ENCODE results near the gene CHI3L2. TPM values are rescaled to one million over a fixed set of nuclear protein-coding genes. Genes with fewer than 3 reads are reported as not detected.
A peak's percentile ranks its signal among the peaks of the same experiment; 100 is the strongest.

Gene CHI3L2
- total RNA-seq, 1 experiment from 2014 or later = not detected

- in situ Hi-C loops (cut with HindIII; ENCODE audit: low sequenced_read_pairs) = no loop called here
- DNase-seq (ENCODE audit: low spot score) = no peak
Measured at GRCh38 chr1:111279144-111279543, 51.6 kb downstream of the CHI3L2 start.

DNA sequence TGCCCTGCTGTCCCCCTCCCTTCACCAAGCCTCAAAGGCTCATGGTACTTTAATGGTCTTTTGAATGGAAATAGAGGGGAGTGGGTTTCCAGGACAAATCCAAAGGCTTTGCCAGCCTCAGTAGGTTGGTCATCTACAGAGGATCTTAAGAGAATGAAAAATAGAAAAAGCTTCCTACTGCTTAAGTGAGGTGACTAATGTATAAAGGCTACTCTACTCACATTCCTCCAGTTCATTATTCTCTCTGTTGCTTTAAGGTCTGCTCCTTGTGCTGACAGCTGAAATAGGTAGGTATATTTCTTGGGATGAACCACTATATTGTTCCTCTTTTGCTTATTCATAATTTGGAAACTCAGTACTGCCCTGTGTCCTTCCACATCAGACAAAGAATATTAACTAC lies 52.8 kb downstream of the CHI3L2 start:
- DNase-seq (ENCODE audit: low spot score) = no peak
- in situ Hi-C loops (cut with HindIII; ENCODE audit: low sequenced_read_pairs) = no loop called here

GRCh38 chr1:111281411-111281810 lies 53.9 kb downstream of the CHI3L2 start:
- DNase-seq (ENCODE audit: low spot score) = no peak
- in situ Hi-C loops (cut with HindIII; ENCODE audit: low sequenced_read_pairs) = no loop called here

- in situ Hi-C loops (cut with HindIII; ENCODE audit: low sequenced_read_pairs) = no loop called here
- DNase-seq (ENCODE audit: low spot score) = no peak
Measured at GRCh38 chr1:111283838-111284237, 56.3 kb downstream of the CHI3L2 start.

GRCh38 chr1:111285879-111286278 lies 58.4 kb downstream of the CHI3L2 start:
- in situ Hi-C loops (cut with HindIII; ENCODE audit: low sequenced_read_pairs) = no loop called here
- no peak for DNase-seq (ENCODE audit: low spot score)

GRCh38 chr1:111286912-111287311 lies 59.4 kb downstream of the CHI3L2 start:
- in situ Hi-C loops (cut with HindIII; ENCODE audit: low sequenced_read_pairs) = no loop called here
- DNase-seq (ENCODE audit: low spot score) = no peak

DNA sequence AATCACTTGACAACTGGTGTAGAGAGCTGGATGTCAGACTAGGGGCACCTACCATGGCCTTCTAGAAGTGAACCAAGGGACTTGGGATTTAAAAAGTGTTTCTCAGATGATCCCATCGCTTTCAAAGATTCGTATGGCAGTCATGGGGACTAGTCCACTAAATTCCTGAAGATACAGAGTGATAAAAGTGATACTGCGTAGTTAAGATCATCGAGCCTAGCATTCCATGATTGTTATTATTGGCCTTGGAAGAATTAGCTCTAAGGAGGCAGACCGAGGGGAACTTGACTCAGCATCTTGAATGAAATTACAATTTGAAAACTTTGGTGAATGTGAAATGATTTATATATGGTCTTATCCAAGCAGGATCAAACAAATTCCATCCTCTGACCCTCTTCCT lies 61.9 kb downstream of the CHI3L2 start:
- no peak for DNase-seq (ENCODE audit: low spot score)
- in situ Hi-C loops (cut with HindIII; ENCODE audit: low sequenced_read_pairs) = no loop called here

DNA sequence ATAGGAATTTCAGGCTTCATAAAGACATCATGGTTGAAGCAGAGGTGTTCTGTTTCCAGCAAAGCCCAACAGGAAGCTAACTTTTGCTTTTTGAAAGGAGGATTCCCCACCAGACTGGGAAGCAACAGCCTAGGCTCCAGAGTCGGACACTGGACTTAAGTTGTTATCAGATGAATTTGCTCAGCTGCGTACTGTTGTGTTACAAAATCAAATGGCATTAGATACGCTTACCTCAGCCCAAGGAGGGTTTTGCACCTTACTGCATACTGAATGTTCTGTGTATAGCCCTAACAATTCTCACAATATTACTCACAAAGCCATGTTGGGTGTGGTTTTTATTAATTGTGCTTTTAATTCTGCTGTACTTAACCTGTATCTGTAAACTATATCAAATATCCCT lies 62.6 kb downstream of the CHI3L2 start:
- in situ Hi-C loops (cut with HindIII; ENCODE audit: low sequenced_read_pairs) = no loop called here
- DNase-seq (ENCODE audit: low spot score) = no peak

GRCh38 chr1:111290630-111291029 lies 63.1 kb downstream of the CHI3L2 start, which contains the start of gene CHIA:
Gene CHIA, plus strand, starts transcription at chr1:111290851. Its CDS starts 19,617 bp downstream, at chr1:111310468.
- peak; percentile 40 for DNase-seq (ENCODE audit: low spot score)
- in situ Hi-C loops (cut with HindIII; ENCODE audit: low sequenced_read_pairs) = no loop called here

Other genes starting within 250 kb of the CHI3L2 start
- 25.1 and 45.0 TPM in 2 replicates for gene DRAM2, start 87.6 kb upstream of the CHI3L2 start, total RNA-seq (2014; rRNA removed; shearing (Covaris generic))
- gene CEPT1, start 87.5 kb upstream of the CHI3L2 start, total RNA-seq (2014; rRNA removed; shearing (Covaris generic)) = 23.4 and 23.8 TPM in 2 replicates
- not detected in 2 replicates for gene DENND2D, start 27.1 kb upstream of the CHI3L2 start, total RNA-seq (2014; rRNA removed; shearing (Covaris generic))
- gene CHIA, start 63.1 kb downstream of the CHI3L2 start, total RNA-seq (2014; rRNA removed; shearing (Covaris generic)) = not detected in 2 replicates
- not detected in 2 replicates for gene OVGP1, start 200.0 kb downstream of the CHI3L2 start, total RNA-seq (2014; rRNA removed; shearing (Covaris generic))
- 89.2 and 134 TPM in 2 replicates for gene WDR77, start 221.5 kb downstream of the CHI3L2 start, total RNA-seq (2014; rRNA removed; shearing (Covaris generic))
- gene ATP5PB, start 221.8 kb downstream of the CHI3L2 start, total RNA-seq (2014; rRNA removed; shearing (Covaris generic)) = 744 and 851 TPM in 2 replicates
- 0.51 TPM in 1 of 2 replicates, not detected in the other for gene C1orf162, start 246.3 kb downstream of the CHI3L2 start, total RNA-seq (2014; rRNA removed; shearing (Covaris generic))

Data from G401 (cell line).